Stimulated activated effector memory CD8-positive, alpha-beta T cell treated with anti-CD3 and anti-CD28 coated beads, Interleukin-12 subunit alpha, Interleukin-12 subunit beta, amount 100 ng/mL, for 72 hours (primary cell): ENCODE results near the gene EVX2.

Experiments used
- ATAC-seq: fragments of 150-1000 bp; cut with Tn5 transposase; 2 replicates; pipeline ENCODE4 v1.10.0; 2021
- DNase-seq, 2 donors: peaks; one replicate each; pipeline ENCODE4 v3.0.0; 2021 to 2022; ENCODE audit warnings: low spot score in 2 of 2
- H3K27ac Mint-ChIP-seq: one replicate; pipeline ENCODE4 v1.8.0; 2022; ENCODE audit warnings: mild to moderate bottlenecking, mixed read lengths
- H3K36me3 Mint-ChIP-seq: one replicate; pipeline ENCODE4 v1.8.0; 2022; ENCODE audit warnings: mild to moderate bottlenecking, mixed read lengths
- H3K4me1 Mint-ChIP-seq: one replicate; pipeline ENCODE4 v1.8.0; 2022; ENCODE audit warnings: mixed read lengths
- H3K4me3 Mint-ChIP-seq: one replicate; pipeline ENCODE4 v1.8.0; 2022; ENCODE audit warnings: mild to moderate bottlenecking, mixed read lengths
- H3K9me3 Mint-ChIP-seq: one replicate; pipeline ENCODE4 v1.8.0; 2022; ENCODE audit warnings: mixed read lengths

The EVX2 gene

DNA sequence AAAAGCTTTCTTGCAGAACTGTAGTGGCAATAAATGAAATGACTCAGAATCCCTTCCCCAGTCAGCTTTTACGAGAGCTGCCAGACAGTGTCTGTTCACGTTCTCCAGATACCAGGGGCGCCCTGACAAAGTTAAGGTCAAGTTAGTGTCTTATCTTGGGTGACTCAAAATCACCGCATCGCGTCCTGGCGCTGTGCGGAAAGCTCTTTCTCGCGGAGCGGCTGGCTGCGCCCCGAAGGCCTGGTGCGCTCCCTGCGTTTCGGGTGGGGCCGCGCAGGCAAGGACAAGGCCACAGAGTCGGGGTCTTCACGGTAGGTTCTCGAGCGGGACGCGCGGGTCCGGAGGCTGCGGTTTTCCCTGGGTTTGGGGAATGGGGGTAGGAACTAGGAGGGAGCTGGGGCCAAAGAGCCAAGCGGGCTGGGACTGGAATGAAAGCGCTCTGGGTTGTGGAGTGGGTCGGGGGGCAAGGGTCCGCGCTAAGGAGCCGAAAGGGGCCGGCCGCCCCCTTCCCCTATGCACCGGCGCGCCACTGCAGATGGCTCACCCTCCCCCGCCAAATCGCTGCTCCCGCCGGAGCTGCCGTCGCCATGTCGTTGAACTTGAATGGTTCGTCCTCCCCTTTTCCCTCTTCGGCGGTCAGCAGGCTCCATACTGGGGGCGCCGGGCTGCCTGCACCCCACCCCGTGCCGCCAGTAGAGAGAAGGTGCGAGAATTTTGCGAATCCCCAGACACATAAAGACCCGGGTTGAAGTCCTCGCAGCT, 20.7 kb upstream of the EVX2 start:
- Mint-ChIP-seq H3K36me3 (peaks cover 15% of the 10 kb centered on the region), H3K4me3 (peak overlapping the region; percentile 39), H3K4me1 (peaks cover 37% of the 10 kb centered on the region), H3K27ac (no peak overlapping the region), H3K9me3 (no peaks in the 10 kb centered on the region)
- DNase-seq = no peak
- ATAC-seq = peak; percentile 43

DNA sequence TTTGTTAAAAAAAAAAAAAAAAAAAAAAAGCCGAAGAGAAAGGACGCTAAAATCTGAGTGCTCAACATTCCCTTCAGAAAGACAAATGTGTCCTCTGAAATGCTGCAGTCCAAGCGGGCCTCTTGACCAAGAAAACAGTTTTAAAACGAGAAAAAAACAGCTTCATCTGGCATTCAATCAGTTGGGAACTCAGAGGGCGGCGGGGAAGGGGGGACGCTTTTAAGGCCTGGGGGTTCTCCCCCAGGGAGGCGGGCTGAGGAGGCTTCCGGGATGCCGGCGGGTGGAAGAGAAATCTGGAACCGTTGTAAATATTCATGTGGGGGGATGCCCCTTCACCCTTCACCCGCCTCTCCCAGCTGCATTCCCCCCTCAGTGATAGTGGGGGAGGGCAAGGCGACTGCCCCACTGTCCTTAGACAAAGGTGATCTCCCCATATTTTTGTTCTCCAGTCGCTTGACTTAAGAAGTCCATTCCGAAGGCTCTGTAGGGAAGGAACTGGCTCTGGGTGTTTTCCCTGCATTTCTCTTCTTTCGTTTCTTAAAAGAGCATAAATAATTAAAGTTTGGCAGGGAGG, 20.1 kb upstream of the EVX2 start:
- H3K9me3 Mint-ChIP-seq = no peaks in the 10 kb centered on the region
- peak overlapping the region; percentile 39 for H3K4me3 Mint-ChIP-seq
- ATAC-seq (no peak), DNase-seq (no peak)
- peaks cover 30% of the 10 kb centered on the region for H3K4me1 Mint-ChIP-seq
- H3K27ac Mint-ChIP-seq = no peak overlapping the region
- H3K36me3 Mint-ChIP-seq = peaks cover 15% of the 10 kb centered on the region

DNA sequence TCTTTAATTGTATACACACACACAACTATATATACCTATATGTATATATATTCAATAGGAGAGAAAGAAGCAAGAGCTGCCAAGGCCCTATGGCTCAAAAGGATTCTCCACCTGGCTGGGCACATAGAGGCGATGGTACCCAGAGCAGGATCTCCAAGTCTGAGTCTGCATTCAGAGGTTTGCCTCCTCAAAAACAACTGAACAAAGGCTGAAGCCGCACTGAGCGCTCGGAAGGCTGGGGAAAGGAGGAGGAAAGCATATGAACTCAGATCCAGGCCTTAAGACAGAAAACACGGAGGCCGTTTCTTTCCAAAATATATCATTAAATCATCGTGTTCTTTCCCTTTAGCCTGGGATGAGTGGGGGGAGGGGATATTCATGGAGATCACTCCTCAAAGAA, 19.4 kb upstream of the EVX2 start:
- peaks cover 29% of the 10 kb centered on the region for H3K4me1 Mint-ChIP-seq
- no peak overlapping the region for H3K27ac Mint-ChIP-seq
- H3K9me3 Mint-ChIP-seq = no peaks in the 10 kb centered on the region
- H3K36me3 Mint-ChIP-seq = peaks cover 15% of the 10 kb centered on the region
- no peak for ATAC-seq
- no peak for DNase-seq
- H3K4me3 Mint-ChIP-seq = no peak overlapping the region

DNA sequence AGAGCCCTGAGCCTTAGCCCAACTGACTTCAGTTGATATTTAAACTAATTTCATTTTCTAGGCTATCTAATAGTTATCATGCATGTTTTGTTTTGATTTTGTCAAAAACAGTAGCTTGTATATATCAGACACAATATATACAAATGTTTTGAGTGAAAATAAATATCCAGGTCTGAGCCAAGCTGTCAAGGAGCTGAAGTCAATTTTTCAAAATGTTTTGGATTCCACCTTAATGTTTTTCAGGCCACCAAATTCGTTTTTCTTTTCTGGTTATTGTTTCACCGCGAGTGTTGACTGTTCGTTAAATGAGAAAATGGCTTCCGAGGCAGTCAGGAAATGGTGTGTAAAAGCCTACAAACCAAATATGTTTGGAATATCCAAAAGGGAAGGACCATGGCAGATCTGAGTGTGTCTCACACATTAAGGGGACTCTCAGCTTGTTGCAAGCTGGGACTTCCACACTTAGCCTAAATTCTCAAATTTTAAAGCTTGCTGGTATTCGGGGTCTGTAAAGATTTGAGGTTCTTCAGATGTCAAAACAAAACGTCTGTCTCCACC, 18.6 kb upstream of the EVX2 start:
- peaks cover 36% of the 10 kb centered on the region for H3K4me1 Mint-ChIP-seq
- H3K4me3 Mint-ChIP-seq = no peak overlapping the region
- DNase-seq (no peak), ATAC-seq (no peak)
- H3K36me3 Mint-ChIP-seq = peaks cover 15% of the 10 kb centered on the region
- H3K27ac Mint-ChIP-seq = no peak overlapping the region
- no peaks in the 10 kb centered on the region for H3K9me3 Mint-ChIP-seq

- ATAC-seq (no peak), DNase-seq (no peak)
- H3K9me3 Mint-ChIP-seq = no peaks in the 10 kb centered on the region
- H3K27ac Mint-ChIP-seq = no peak overlapping the region
- peaks cover 15% of the 10 kb centered on the region for H3K36me3 Mint-ChIP-seq
- no peak overlapping the region for H3K4me3 Mint-ChIP-seq
- H3K4me1 Mint-ChIP-seq = peaks cover 41% of the 10 kb centered on the region
Measured at GRCh38 chr2:176101842-176102241, 18.1 kb upstream of the EVX2 start.

DNA sequence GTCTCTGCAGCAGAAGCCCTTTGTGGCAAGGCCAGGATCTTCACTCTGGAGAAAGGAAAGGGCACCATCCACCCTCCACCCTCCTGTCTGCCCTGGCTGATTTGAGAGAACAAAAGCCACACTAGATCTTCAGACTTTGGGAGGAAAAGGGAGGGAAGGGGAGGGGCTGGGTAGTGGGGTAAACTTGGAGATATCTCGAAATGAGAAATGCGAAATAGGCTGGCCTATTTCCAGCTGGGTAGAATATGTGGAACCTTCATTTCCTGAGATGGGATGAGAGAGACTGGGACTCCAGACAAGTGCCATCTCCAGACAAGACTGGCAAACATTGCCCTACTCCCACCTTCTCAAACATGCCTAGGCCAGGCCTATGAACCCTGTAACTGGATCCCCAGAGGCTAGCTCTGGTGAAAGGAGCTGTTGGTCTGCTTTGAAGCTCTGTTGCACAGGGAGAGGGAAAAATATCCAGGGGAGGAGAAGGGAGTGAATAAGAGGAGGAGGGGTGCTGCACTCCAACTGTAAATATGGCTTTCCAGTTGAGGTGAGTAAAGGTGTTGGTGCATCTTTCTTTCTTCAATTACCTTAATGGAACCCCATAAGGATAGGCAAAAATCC, 17.6 kb upstream of the EVX2 start:
- Mint-ChIP-seq H3K9me3 (no peaks in the 10 kb centered on the region), H3K4me3 (no peak overlapping the region)
- no peak for ATAC-seq

DNA sequence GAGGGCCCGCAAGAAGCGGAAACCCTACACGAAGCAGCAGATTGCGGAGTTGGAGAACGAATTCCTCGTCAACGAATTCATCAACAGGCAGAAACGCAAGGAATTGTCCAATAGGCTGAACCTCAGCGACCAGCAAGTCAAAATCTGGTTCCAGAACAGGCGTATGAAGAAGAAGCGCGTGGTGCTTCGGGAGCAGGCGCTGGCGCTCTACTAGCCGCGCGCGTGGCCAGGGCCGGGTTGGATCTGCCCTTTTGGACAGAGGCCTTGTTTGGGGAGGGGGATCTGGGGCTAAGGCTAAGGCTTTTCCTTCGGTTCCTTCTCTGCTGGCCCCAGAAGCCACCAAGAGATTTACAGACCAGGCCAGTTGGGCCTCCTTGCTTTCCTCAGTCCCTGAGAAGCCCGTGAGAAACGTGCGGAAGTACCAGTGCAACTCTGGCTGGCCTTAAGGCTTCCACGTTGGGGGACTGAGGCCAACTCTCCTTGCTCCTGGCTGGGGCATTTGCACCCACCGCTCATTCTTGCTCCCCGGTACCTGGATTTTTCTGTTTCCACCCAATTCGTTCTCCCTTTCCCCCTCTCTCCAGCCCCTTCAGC, 16.9 kb upstream of the EVX2 start:
- ATAC-seq = no peak
- no peak overlapping the region for H3K27ac Mint-ChIP-seq
- no peak overlapping the region for H3K4me3 Mint-ChIP-seq

More for the DNA sequence above, 17.6 kb upstream of the EVX2 start:
- H3K36me3 Mint-ChIP-seq = peaks cover 12% of the 10 kb centered on the region
- no peak overlapping the region for H3K27ac Mint-ChIP-seq
- peaks cover 43% of the 10 kb centered on the region for H3K4me1 Mint-ChIP-seq
- DNase-seq = no peak

GRCh38 chr2:176099728-176100546, 16.2 kb upstream of the EVX2 start, which contains the start of gene HOXD12:
TSS of gene HOXD12 (plus strand) at chr2:176099795. CDS start at chr2:176099802, 7 bp downstream.
- DNase-seq (no peak), ATAC-seq (no peak)
- Mint-ChIP-seq H3K4me1 (peaks cover 29% of the 10 kb centered on the region), H3K36me3 (peaks cover 7% of the 10 kb centered on the region), H3K27ac (no peak within 1 kb of the TSS), H3K4me3 (no peak within 1 kb of the TSS), H3K9me3 (no peaks in the 10 kb centered on the region)

More for the DNA sequence above, 16.9 kb upstream of the EVX2 start:
- Mint-ChIP-seq H3K4me1 (peaks cover 36% of the 10 kb centered on the region), H3K9me3 (no peaks in the 10 kb centered on the region), H3K36me3 (peaks cover 7% of the 10 kb centered on the region)
- no peak for DNase-seq

DNA sequence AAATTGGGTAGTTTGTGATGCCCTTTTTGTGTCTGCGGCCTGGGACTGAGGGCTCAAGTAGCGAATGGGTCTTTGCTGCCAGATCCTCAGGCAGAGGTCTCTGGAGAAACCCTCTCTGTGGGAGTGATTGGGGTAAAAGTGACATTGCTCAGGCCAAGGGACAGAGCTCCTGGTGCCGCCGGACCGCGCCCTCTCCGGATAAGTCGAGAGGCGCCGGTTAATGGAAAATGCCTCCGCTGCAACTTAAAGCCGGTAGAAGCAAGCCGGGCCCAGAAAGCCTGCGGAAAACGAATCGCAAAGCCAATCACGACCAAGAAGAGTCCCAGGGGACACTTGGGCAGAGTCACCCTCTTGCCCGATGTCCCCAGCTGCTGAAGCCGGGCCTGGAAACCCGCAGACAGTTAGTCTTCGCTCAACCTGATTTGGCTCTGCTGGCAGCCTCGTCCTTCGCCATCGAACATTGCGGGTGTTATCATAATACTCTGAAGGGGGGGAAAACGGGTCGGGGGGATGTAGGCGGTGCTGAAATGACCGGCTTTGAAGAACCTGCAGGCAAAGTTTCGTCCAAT, 15.5 kb upstream of the EVX2 start:
- Mint-ChIP-seq H3K4me1 (peaks cover 22% of the 10 kb centered on the region), H3K27ac (no peak overlapping the region), H3K4me3 (no peak overlapping the region), H3K36me3 (peaks cover 7% of the 10 kb centered on the region), H3K9me3 (no peaks in the 10 kb centered on the region)
- ATAC-seq (no peak), DNase-seq (no peak)

DNA sequence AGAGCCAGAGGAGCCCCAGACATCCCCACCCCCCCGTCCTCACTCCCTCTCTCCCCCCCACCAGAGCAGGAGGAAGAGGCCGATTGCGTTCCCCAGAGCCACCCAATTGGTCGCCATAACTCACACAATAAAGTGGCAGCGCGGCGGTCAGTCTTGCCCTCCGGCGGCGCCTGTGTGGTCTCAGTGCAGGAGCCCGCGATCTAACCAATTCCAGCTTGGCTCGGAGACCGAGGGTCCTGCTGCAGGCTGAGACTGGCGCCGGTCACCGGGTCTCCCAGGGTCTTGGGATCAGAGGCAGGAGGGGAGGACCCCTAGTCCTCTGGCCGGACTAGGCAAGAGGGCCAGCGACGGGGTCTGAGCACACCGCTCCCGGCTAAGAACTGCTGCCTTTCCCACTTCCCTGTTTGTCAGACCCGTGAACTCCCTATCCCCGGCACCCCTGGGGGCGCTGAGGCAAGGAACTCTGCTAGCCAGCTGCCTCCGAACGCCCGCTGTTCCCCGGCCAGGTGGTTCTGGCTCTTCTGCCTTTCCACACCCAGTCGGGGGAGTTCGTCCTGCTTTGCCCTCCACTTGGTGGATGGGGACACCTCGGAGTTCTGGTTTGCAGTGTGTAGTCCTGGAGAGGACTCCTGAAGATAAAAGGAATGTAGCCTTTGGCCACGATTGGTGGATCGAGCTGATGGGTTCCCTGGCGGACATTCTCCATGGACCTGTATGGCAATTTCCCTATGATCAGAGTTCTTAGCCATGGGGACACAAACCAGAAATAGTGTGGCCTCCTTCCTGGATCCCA, 14.8 kb upstream of the EVX2 start:
- ATAC-seq (no peak), DNase-seq (no peak)
- Mint-ChIP-seq H3K27ac (no peak overlapping the region), H3K4me1 (peaks cover 23% of the 10 kb centered on the region), H3K4me3 (no peak overlapping the region), H3K9me3 (no peaks in the 10 kb centered on the region), H3K36me3 (peaks cover 7% of the 10 kb centered on the region)

GRCh38 chr2:176097820-176098365, 14.1 kb upstream of the EVX2 start:
- no peak for DNase-seq
- no peak for ATAC-seq
- Mint-ChIP-seq H3K36me3 (peaks cover 7% of the 10 kb centered on the region), H3K9me3 (no peaks in the 10 kb centered on the region), H3K4me3 (peak overlapping the region; percentile 65), H3K27ac (no peak overlapping the region), H3K4me1 (peaks cover 27% of the 10 kb centered on the region)

GRCh38 chr2:176096986-176097819, 13.4 kb upstream of the EVX2 start:
- Mint-ChIP-seq H3K9me3 (no peaks in the 10 kb centered on the region), H3K4me1 (peaks cover 27% of the 10 kb centered on the region), H3K27ac (no peak overlapping the region), H3K4me3 (peak overlapping the region; percentile 65), H3K36me3 (peaks cover 7% of the 10 kb centered on the region)
- DNase-seq (peak; percentile 42 to 70), ATAC-seq (peak; percentile 84)
